GM21825 (cell line): ENCODE data around the gene HECTD4.

Source experiments
- ATAC-seq: cut with Tn5 transposase; IDR thresholded peaks from one replicate; pipeline ENCODE4 v1.9.1; 2021; ENCODE audit warnings: mild to moderate bottlenecking, moderate library complexity; ENCODE audit not compliant: unreplicated experiment

HECTD4 gene

DNA sequence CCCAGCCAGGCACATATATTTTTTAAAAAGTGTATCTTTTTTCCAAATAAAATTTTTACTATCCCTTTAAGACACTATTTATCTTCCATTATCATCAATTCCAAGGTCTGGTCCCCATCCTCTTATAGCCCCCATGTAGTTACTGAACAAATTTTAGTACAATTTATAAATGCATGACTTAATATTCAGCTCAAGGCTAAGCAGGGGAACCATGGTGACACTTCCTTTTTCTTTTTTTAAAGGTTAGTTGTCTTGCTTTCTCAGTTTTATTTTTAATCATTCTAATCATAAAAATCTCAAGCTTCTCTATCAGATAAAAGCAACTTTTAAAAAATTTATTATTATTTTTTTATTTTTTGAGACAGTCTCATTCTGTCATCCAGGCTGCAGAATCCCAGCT, 164.6 kb downstream of the HECTD4 start:
- ATAC-seq = no peak

DNA sequence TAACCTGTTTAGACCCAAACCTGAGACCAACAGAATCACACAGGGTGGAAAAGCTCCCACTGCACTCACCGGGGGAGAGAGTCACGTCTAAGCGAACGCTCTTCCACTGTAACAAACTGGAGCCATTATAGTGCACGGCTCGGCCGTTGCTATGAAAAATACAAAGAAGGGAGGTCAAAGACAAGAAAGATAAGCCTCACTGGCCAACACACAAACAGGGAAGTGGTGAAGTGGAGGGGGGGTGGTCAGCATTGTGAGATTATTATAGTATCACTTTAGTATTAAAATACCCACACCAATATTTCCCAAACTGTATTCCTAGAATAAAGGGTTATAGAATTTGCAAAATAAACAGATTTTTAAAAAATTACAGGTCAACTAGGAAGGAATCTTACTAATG, 166.0 kb downstream of the HECTD4 start:
- ATAC-seq = no peak

DNA sequence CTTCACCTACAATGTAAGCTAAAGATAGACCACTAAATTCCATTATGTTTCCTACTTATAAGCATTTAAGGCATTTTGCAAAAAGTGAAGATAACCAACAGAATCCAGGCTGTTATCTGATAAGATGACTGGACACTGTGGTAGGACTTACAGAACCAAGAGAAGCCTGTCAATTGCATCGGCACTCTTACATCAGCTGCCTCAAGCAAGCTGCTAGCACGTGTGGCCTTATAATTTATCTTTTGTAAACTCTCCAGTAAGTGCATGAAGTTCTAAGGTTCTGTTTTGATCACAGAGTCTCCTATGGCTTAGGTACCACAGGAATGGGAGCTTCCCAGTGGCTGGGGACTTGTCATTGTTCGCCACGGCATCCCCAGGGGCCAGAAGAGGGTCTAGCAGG, 168.2 kb downstream of the HECTD4 start:
- ATAC-seq = no peak

DNA sequence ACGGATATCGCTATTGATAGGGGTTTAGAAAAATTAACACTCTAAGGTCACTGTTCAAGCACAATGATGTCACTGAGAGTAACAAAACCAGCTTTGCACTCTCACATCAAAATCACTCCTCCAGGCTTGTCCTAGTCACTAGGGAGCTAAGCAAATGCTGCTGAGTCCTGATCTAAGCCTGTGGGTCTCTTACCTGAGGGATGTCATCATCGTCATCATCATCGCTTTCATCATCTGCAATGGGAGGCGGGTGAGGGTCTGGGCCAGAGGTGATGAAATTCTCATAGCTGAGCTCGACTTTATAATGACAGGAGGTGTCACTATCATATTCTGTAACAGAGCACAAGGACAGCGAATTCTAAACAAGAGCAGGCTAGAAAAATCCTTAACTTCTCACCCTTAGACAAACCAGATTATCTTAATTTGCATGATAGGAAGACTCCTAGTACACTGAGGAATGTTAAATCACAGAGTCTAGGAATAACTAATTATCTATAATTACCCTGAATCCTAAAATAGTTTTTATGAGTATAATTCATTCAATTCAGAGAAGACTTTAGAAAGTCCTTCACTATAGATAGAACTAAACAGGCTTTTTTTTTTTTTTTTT, 173.8 kb downstream of the HECTD4 start:
- ATAC-seq = no peak

DNA sequence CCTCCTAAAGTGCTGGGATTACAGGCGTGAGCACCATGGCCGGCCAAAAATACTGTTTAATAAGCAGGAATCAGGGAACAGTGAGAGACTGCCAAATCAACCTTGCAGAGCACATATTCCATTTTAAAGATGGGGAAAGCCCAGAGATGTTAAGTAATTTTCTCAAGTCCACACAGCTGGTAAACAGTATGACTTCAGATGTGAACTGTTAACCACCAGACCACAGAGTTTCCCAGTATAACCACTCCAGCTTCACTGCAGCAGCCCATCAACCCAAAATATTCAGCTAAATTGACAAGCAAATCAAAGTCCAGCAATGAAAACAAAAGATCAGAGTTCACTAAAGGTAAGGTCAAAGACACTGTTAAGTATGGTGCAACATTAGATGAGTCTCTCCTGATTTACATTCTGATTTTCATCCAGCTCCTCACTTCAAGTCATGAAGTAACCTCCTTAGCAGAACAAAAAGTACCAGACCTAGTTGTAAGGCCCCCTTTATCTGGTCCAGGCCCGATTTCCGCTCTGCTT, 174.8 kb downstream of the HECTD4 start:
- no peak for ATAC-seq

DNA sequence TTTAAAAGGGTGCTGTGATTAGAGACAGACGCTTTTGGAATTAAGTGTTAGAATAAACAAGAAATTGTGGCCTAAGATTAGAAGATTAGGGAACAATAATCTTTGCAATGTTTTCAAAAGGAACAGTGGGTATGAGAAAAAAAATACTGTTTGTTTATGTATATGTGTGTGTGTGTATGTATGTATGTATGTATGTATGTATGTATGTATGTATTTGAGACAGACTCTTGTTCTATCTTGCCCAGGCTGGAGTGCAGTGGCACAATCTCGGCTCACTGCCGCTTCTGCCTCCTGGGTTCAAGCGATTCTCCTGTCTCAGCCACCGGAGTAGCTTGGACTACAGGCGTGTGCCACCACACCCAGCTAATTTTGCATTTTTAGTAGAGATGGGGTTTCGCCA, 175.3 kb downstream of the HECTD4 start:
- no peak for ATAC-seq

DNA sequence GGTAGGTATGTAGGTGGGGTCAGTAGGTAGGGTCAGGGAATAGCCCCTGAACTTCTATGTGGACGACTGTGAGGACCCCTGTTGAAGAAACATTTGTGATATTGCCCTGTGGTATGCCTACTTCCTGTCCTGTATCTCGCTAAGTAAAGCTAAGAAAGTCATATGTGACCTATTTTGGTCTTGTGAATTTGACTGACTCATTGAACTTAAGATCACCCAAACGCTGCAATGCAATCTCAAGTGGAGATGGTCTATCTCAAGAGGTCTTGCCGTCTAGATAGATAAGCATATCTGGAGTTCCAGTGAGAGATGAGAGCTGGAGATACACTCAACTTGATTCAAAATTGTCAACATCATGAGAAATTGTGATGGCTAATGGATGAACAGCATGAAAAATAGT, 183.1 kb downstream of the HECTD4 start:
- ATAC-seq = no peak

DNA sequence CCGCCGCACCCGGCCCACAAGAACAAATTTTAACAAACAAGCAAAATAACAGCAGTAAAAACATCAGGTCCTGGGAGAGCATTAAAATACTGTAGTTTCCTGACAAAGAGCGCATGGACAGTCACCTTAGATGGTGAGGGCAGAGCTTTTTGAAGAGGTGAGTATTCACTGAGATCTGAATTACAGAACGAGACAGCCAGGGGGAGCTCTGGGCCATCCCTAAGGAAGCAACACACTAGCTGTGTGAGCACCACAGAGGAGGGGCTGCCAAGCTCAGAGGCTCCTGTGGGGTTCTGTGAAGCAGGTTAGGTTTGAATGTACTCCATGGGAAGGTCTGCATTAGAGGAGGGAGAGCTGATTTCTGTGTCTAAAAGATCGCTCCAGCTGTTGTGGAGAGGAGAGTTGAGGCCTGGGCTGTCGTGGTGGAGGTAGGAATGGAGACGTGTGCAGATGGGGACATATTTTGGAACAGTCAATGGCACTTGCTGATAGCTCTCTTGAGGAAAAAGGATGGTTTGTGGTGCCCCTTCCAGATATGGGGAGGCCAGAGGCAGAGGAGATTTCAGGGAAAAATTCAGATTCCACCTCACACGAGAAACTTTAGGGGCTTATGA, 184.0 kb downstream of the HECTD4 start:
- no peak for ATAC-seq

DNA sequence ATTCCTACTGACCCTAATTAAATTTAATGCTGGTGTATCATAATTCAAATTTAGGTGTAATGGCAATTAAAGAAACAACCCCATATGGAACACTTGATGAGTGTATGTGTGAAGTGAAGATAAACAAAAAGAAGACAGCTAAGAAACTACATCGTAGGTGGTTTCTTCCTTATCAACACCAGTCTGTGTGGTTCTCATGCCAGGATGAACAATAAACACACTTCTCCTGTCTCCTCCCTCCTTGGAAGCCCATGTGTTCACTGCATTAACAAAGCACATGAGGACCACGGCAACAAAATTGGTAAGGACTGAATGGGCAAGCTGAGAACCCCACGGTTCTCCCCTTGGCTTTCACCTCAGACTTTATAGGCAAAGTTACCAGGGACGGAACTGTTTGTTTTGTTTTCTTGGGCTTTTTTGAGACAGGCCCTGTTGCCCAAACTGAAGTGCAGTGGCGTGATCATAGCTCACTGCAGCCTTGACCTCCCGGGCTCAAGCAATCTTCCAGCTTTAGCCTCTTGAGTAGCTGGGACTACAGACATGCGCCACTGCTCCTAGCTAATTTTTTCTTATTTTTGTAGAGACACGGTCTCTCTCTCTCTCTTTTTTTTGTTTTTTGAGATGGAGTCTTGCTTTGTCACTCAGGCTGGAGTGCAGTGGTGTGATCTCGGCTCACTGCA, 185.9 kb downstream of the HECTD4 start:
- no peak for ATAC-seq

DNA sequence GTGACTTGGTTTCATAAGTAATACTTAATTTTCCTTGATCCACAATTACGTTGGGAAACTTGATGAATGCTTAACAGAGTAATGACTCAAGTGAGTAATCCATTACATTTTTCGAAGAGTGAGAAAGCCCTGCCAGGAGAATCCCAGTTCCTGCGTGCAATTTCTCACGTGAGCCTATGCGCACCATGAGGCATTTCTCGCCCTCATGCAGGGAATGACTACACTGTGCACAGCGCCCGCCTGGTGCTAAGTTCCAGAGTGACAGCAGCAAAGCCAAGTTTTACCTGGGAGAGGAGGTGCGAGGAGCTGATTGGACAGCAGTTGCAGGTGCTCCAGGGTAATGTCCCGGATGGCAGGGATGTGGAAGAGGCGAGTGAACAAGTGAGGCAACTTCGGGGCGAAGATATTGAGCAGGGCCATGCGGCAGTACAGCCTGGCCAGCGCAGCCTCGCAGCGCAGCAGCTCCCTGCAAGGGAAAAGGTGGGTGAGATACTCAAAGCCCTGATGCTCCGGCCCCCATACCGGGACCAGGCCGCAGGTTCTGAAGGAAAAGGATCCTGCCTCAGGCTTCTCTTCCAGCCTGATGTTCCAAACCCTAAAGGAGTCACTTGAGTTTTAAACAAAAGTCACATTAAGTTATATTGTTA, 187.5 kb downstream of the HECTD4 start:
- ATAC-seq = no peak

DNA sequence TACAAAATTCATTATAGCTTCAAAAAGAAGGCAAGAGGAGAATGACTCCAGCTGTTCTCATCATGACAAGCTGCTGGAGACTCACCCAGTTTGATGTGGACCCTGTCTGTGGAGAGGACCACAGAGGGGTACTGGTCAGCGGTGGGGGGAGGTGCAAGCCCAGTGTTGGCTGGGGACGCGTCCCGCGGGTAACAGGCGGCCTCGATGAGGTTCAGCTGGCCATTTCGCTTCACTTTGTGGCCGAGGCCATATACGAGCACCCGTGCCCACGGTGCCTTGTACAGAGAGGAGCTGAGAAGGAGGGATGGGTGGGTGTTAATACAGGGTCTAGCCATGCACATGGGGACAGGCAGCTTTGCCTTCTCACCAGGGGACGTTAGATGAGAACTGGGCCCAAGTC, 189.8 kb downstream of the HECTD4 start:
- no peak for ATAC-seq

DNA sequence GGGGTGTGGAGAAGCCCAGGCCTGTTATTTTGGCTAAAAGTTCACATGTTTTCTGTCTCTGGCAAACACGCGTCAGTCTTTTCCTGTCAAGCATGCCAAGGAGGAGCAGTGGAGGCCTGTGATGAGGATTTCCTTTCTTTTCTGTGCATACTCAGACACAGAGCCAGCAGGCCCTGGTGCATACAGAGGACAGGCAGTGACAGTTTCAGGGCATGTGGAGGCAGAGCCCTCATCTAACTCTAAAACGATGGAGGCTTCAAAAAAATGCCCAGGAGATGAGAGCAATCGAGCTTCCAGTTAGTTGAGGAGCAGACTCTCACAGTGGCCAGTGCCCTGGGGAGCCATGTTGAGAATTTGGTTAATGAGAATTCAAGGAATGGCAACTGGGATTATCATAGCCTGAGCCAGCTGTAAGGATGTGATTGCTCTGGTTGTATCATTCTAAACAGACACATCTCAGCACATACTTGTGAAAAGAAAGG, 190.3 kb downstream of the HECTD4 start:
- no peak for ATAC-seq

DNA sequence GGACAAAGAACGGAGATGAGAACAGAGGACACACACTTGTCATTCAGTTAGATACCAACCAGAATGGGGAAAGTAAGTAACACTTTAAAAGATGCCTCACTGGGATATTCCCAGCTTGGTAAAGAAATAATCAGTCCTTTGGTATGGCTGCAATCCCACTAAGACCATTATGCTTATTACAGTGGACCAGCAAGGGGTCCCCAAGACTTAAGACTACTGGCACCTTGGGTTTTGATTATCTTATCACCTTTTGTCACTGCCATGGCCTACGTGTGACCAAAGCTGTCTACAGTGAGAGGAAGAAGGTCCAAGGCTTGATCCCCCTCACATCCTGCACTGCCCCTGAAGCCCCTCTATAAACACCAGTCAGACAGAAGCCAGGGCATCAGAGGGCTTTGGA, 191.0 kb downstream of the HECTD4 start:
- no peak for ATAC-seq

DNA sequence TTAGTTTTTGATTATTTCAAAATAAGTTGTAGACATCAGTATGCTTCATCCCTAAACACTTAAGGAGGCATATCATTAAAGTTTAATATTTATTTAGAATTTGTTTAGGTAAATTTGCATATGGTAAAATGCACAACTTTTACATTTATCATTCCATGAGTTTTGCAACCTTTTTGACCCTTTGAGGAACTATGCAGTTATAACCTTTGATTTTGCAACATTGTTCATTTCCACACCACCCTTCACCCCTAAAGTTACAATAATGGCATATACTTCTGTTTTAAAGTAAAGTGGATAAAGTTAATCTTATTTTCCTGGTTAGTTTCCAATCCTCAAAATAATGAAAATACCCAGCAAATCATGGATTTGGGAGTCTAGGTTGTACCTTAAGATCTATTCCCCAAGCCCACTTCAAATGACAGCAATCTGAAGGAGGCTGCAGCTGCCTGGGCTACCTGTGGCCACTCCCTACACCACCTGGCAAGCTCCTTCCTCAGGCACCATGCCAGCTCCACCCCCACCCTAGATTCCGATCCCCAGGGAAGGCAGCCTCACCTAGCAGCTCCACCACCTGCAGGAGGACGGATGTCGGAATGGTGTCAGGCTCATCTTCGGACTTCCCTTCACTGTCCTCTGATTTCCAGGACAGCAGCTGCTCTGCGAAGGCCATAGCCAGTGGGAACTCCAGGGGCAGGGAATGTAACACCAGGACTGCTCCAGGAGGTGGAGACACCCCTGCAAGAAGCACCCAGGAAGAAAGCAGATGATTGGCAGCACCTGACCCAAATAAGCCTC, 191.8 kb downstream of the HECTD4 start:
- no peak for ATAC-seq

DNA sequence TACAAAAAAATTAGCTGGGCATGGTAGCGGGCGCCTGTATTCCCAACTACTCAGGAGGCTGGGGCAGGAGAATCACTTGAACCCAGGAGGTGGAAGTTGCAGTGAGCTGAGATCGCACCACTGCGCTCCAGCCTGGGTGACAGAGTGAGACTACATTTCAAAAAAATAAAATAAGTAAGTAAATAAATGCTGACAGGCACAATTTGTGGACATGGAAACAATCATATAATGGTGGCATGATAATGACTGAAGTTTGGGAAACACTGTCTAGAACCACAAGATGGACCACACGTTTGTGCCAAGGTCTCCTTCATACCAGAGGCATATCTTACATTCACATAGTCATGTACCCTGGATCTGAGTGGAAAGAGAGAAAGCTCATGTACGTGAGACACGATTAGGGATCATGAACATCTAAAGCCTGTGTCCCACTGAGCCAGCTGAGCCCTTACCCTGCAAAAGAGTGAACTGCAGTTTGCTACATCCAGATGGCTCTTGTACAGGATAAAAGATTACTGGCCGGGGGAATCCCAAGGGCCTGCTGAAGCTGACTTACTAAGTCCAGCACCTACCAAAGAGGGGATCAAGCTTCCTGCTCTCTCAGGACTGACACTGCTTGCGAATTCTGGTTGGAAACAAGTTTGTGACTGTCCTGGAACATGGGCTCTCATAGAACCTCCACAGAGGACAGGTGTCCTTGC, 194.0 kb downstream of the HECTD4 start:
- no peak for ATAC-seq

DNA sequence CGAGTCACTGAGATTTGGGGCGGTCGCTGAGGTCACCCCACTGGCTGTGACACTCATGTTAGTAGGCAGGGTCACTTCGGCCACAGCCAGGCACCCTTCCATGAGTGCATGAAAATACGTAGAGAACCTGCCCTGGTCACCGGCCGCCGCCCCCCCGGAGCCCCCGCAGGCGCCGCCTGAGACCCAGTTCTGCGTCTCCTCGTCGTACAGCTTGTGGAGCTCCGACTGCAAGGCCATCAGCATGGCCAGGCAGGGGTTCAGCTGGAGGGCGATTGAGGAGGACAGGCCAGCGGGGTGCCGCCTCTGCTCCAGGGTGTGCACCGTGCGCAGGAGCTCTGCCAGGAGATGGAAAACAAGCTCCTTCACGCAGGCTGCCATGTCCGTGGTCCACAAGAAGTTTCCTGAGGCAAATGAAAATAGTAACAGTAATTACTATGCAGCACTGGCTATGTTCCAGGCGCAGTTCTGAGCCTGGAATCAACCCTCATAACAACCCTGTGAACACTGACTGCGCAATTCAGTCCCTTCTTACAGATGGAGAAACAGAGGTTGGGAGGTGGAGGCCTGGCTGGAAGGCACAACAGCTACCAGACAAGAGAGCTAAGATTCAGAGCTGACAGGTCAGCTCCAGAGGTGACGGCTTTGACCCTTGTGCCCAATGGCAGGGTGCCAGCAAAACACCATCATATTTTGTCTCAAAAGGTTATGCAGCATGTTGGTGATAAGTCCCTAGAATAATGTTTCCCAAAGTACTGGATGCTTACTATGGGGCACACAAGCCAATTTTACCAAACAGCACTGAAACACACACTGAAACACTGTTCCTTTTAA, 196.9 kb downstream of the HECTD4 start:
- ATAC-seq = no peak

DNA sequence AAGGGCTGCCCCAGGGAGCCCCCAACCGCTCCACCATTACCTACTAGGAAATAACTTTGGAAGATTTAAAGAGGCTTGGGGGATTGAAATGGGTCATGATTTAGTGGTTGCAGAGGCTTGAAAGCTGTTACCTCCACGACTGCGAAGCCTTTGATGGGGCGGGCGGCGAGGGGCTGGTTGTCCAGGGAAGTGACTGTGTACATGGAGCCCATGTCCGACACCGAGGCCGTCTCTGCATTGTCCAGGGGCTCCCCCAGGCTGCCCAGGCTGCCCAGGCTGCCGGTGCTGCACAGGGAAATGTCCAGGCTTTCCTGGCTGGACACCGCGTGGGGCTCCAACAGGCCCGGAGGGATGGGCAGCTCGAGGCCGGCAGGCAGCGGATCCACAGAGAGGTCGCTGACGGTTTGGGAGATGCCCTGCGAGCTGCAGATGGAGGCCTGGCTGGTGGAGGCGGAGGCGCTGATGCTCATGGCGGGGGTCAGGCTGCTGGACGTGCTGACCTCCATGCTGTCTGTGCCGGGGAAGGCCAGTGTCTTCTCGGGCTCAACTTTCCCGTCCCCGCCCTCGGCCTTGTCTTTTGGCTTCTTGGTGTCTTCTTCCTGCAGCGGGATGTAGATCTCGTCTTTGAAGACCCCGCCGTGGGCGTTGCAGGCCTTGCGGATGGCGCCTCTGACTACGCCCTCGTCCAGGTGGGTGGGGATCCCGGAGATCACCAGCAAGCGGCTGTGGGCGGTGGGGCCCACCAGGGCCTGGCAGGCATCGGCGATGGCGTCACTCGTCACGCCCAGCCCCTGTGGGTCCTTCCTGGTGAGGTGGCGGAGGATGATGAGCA, 198.0 kb downstream of the HECTD4 start:
- no peak for ATAC-seq
